Measurements from ENCODE around the gene ACTR10.

ACTR10 gene

GRCh38 chr14:58282925-58283593 lies 83.1 kb downstream of the ACTR10 start:
- no peak for DNase-seq

DNA sequence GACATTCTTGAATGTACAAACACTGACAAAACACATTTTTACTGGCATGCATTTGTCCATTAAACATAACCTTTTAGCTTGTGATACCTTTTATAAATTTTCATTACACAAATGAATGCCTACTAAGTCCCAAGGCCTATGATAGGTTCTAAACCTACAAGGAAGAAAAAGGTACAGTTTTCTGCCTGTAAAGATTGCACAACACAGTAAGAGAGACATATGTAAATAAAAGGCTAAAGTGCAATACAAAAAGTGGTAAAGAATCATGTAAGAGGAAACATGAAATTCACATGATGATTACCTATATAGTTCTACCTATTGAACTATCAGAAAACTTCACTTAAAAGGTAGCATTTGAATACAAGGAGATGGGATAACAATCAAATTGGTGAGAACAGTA lies 83.8 kb downstream of the ACTR10 start:
- no peak for DNase-seq

DNA sequence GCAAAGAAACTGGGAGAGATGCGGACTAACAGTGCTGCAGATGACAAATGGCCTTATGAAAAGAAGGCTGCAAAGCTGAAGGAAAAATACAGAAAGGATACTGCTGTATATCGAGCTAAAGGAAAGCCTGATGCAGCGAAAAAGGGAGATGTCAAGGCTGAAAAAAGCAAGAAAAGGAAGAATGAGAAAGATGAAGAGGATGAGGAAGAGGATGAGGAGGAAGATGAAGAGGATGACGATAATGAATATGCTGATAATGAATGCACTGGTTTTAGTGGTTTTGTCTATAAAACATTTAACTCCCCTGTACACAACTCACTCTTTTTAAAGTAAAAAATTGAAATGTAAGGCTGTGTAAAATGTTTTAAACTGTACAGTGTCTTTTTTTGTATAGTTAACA lies 85.2 kb downstream of the ACTR10 start:
- no peak for DNase-seq
